ENCODE measurements around the gene ST6GAL1. TPM values are rescaled to one million over a fixed set of nuclear protein-coding genes. Genes with fewer than 3 reads are reported as not detected.

ST6GAL1 gene
- total and polyA plus RNA-seq, 2 of the 4 experiments (the other 2 are of a cell fraction) = 1.4 to 2.9 TPM

- Histone ChIP-seq H3K14ac (replicated peaks; ENCODE audit: low read depth, low read length) (no peak overlapping the region), H2BK120ac (ENCODE audit: low read depth, low read length) (no peak overlapping the region; the same call in 1 of the 2 replicates), H2AFZ (replicated peaks; ENCODE audit: low read length, poor library complexity) (no peak overlapping the region), H4K8ac (ENCODE audit: low read depth in 2 of 2, low read length in 2 of 2) (no peak overlapping the region; a peak in 1 of 4 replicates), H3K36me3 (ENCODE audit: control insufficient read depth, insufficient read depth, low read length) (no peaks in the 10 kb centered on the region), H3K56ac (ENCODE audit: extremely low read depth, insufficient read depth, low read length) (no peak overlapping the region), H3K9me3 (ENCODE audit: control insufficient read depth, insufficient read depth, low read length) (no peaks in the 10 kb centered on the region), H3K4me2 (ENCODE audit: low read depth, low read length) (no peak overlapping the region), H2AK5ac (ENCODE audit: low read depth, low read length) (no peak overlapping the region), H3K27me3 (ENCODE audit: control insufficient read depth, insufficient read depth, low read length) (no peaks in the 10 kb centered on the region), H2BK5ac (ENCODE audit: low read depth, low read length, poor library complexity, severe bottlenecking) (no peak overlapping the region), H2AK9ac (replicated peaks; ENCODE audit: low read depth, low read length, poor library complexity) (no peak overlapping the region), H3K4me1 (ENCODE audit: control insufficient read depth, insufficient read depth, low read length) (no peaks in the 10 kb centered on the region), H3K9me1 (ENCODE audit: insufficient read depth, low read length) (no peaks in the 10 kb centered on the region), H3K79me1 (ENCODE audit: low read depth in 1 of 2, low read length in 2 of 2) (no peaks in the 10 kb centered on the region), H2BK15ac (ENCODE audit: low read depth, low read length) (no peak overlapping the region), H2BK20ac (ENCODE audit: low read depth, low read length) (peak overlapping the region; percentile 10; the same call in 1 of the 2 replicates), H3K18ac (ENCODE audit: low read depth, low read length) (no peak overlapping the region), H3K27ac (ENCODE audit: insufficient read depth, low read length) (no peak overlapping the region), H4K91ac (ENCODE audit: insufficient read depth, low read depth, low read length) (no peak overlapping the region), H4K5ac (ENCODE audit: low read depth, low read length) (no peak overlapping the region), H3K4me3 (ENCODE audit: insufficient read depth, low read depth, low read length) (no peak overlapping the region), H3K23ac (ENCODE audit: low read depth, low read length) (no peak overlapping the region), H3K9ac (ENCODE audit: low read depth, low read length) (no peak overlapping the region), H4K20me1 (ENCODE audit: insufficient read depth, low read length) (no peaks in the 10 kb centered on the region), H3K4ac (ENCODE audit: low read depth, low read length) (0 out of 2 replicates have a peak overlapping the region, but pooled peaks have one; percentile 21)
- ChIA-PET CTCF (no interaction called here), POLR2A (ENCODE audit: unreplicated experiment) (no interaction called here)
- DNase-seq (peak; percentile 54), ATAC-seq (ENCODE audit: low read depth) (peak; percentile 32; the same call in 1 of the 2 replicates)
- BruUV-seq (replicated peaks) = no TSS peak
- TF ChIP-seq ELK1 (IDR thresholded peaks at IDR 0.05; ENCODE audit: borderline replicate concordance, low read depth, low read length) (no peak), MAZ (IDR thresholded peaks at IDR 0.05; ENCODE audit: borderline replicate concordance, low read depth, low read length) (no peak), RFX5 (IDR thresholded peaks at IDR 0.05; ENCODE audit: low read depth, low read length) (no peak), NFE2L2 (IDR thresholded peaks at IDR 0.05; ENCODE audit: low read depth, low read length) (no peak)
- TF ChIP-seq, protein P1, sequence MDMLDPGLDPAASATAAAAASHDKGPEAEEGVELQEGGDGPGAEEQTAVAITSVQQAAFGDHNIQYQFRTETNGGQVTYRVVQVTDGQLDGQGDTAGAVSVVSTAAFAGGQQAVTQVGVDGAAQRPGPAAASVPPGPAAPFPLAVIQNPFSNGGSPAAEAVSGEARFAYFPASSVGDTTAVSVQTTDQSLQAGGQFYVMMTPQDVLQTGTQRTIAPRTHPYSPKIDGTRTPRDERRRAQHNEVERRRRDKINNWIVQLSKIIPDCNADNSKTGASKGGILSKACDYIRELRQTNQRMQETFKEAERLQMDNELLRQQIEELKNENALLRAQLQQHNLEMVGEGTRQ (IDR thresholded peaks at IDR 0.05; ENCODE audit: low read depth, low read length) = no peak
- no CpG with 5 or more reads among the region's 8 CpGs for WGBS, 2 experiments (ENCODE audit: extremely low coverage in 2 of 2, insufficient read length in 1 of 2)
- in situ Hi-C loops (cut with MboI; ENCODE audit: low sequenced_read_pairs) = no loop called here
- intact Hi-C loops (cut with micrococcal nuclease) = no loop called here
- dilution Hi-C loops (cut with HindIII; ENCODE audit: low sequenced_read_pairs, unreplicated experiment) = no loop called here
Observed at GRCh38 chr3:187041362-187042307, 111.3 kb downstream of the ST6GAL1 start.
